AG20443 (cell line): Measurements from ENCODE around the gene MED16.
"Not testable (repeated sequence)": the region's sequence is repeated elsewhere in the genome, so short reads cannot be mapped to it uniquely, and the experiment has no call there.

ENCODE experiments used
- DNase-seq: peaks from one replicate; pipeline ENCODE4 v3.0.0; 2012; ENCODE audit warnings: low spot score, mixed read lengths

MED16 gene

GRCh38 chr19:853614-854220 is 39.3 kb downstream of the MED16 start:
- not testable (repeated sequence) for DNase-seq

GRCh38 chr19:853014-853585 is 39.9 kb downstream of the MED16 start:
- no peak for DNase-seq

GRCh38 chr19:852136-853013 is 40.6 kb downstream of the MED16 start, which contains the start of gene ELANE:
ELANE (plus strand) TSS chr19:852303; CDS start chr19:852329, 26 bp downstream.
- no peak for DNase-seq

GRCh38 chr19:850979-851335 is 42.0 kb downstream of the MED16 start:
- DNase-seq = no peak

GRCh38 chr19:850221-850978 is 42.6 kb downstream of the MED16 start:
- DNase-seq = peak; percentile 95

- DNase-seq = not testable (repeated sequence)
These were observed 43.8 kb downstream of the MED16 start for GRCh38 chr19:849195-849594.

GRCh38 chr19:848386-848921 is 44.5 kb downstream of the MED16 start:
- DNase-seq = no peak

- no peak for DNase-seq
These were observed 47.1 kb downstream of the MED16 start for GRCh38 chr19:845707-846521.

GRCh38 chr19:844546-844971 is 48.4 kb downstream of the MED16 start:
- no peak for DNase-seq

GRCh38 chr19:843836-844545 is 49.0 kb downstream of the MED16 start:
- no peak for DNase-seq

- no peak for DNase-seq
These were observed 49.7 kb downstream of the MED16 start for GRCh38 chr19:843180-843835.

GRCh38 chr19:842802-843179 is 50.2 kb downstream of the MED16 start:
- DNase-seq = not testable (repeated sequence)

GRCh38 chr19:840519-841206 is 52.3 kb downstream of the MED16 start, which contains the start of gene PRTN3:
PRTN3 (plus strand) TSS chr19:840999; CDS start chr19:841009, 10 bp downstream.
- DNase-seq = no peak

GRCh38 chr19:835210-835810 is 57.7 kb downstream of the MED16 start:
- DNase-seq = no peak

GRCh38 chr19:834216-834615 is 58.8 kb downstream of the MED16 start:
- no peak for DNase-seq

GRCh38 chr19:831407-832369 is 61.3 kb downstream of the MED16 start:
- no peak for DNase-seq

GRCh38 chr19:829129-829758 is 63.7 kb downstream of the MED16 start:
- no peak for DNase-seq
